ENCODE measurements around the gene BAK1.
"Not testable (repeated sequence)": the region's sequence is repeated elsewhere in the genome, so short reads cannot be mapped to it uniquely, and the experiment has no call there.

Gene BAK1

DNA sequence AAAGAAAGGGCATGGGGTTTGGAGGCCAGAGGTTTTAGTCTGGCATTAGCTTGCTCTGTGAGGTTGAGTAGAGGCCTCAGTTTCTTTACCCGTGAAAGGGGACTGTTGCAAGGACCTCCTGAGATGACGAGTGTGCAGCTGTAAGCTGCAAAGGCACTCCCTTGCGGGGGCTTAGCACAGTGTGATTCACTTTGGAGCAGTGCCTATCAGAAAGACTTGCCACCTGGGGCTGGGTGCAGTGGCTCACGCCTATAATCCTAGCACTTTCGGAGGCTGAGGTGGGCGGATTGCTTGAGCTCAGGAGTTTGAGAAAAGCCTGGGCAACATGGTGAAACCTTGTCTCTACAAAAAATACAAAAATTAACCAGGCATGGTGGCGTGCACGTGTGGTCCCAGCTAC is 7.5 kb upstream of the BAK1 start:
- DNase-seq (ENCODE audit: low read depth, low spot score) = no peak

DNA sequence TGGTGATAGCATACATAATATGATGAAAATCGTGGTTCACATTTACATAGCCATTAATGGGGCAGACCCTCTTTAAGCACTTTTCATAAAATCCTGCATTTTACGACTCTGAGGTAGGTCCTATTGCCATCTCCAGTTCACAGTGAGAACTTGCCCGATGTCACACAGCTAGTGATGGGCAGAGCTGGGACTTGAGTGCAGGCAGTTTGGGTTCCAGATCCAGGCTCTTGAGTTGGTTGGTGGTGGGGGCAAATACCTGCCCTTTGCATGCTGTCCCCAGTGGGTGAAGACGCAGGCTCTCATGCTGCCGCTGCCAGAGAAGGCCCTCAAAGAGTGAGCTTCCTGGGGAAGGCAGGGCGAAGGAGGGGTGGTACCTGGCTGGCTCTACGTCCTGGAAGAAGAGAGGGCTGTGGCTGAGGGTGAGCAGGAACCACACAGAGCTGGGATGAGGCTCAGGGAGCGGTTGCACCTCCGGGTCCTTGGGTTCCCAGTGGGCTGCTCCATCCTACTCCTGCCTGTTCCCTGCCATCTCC is 6.1 kb upstream of the BAK1 start:
- DNase-seq (ENCODE audit: low read depth, low spot score) = no peak

DNA sequence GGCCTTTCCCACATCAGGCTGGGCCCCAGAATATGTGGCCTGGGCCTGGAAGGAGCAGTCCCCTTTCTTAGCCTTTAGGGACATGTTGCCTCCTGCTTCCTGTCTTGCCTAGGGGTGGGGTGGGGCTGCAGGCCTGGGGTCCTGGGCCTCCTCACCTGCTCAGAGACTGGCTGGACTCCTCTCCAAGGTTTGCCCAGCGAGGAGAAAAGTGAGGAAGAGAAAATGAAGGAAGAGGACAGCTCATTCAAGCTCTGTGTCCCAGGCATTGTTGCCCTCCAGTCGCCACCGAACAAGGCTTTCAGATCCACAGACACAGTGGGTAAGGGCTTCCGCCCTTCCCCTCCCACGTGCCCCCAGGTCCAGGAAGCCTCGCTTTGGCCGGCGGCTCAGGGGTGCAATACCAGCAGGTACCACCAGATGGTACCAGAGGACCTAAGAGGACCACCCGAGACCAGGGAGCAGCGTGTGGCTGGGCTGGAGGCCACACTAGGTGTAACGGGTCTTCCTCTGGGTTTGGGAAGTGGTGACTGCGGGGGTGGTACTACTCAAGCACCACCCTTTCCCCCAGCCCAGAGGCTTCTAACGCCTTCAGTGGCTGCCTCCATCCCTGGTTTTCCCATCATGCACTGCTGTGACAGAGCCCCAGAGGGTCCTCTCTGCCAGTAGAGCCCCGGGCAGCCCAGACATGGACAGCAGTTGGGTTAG is 5.5 kb upstream of the BAK1 start:
- peak; percentile 84 for DNase-seq (ENCODE audit: low read depth, low spot score)

DNA sequence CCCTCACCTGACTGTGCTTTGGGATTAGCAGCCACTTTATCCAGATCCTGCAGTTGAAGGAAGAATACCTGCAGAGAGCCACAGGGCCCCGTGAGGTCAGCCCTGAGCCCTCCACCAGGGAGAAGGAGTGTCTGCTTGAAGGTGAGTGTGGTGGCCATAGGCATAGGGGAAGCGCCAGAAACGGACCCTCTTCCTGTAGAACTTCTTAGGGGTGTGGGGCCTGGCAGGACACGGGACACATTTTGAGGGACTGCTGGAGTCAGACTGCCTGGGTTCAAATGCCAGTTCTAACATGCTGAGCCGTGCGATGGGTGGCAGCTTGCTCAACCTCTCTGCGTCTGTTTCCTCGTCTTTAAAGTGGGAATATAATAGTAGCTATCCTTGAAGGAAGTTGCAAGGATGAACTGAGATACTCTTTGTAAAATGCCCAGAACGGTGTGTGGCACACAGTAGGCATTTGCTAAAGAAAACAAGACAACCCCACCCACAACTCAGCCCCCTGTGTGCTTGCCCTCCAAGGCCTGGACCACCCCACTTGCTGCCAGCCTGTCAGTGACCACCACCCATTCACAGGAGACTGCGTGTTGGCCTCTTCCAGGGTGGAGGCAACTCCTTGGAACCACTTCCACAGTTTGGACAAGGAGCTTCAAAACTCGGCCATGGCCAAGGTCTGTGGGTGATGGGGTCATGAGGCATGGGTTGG is 4.8 kb upstream of the BAK1 start:
- no peak for DNase-seq (ENCODE audit: low read depth, low spot score)

DNA sequence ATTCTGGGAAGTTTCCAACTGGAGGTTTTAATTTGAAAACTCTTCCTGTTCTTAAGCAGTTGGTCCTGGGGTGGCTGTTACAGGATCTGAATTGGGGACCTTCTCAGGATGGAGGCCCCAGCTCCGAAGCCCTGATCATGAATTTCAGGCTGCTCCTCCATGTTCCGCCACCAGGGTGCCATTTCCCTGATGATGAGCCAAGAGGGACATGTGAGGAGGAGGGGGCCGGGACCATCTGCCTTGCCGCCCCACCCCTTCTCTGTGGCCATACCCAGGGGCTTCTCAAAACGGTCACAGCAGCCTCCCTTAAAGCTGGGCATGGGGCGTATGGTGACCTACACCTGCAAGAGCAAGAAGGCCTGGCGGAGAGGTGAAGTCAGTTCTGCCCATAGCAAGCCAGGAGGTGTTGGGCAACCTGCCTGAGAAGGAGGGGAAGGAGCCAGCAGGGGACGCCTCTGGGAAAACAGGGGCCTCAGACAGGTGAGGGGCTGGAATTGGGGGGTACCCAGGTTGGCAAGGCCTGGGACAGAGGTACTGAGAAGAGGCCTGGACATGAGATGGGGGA is 3.6 kb upstream of the BAK1 start:
- no peak for DNase-seq (ENCODE audit: low read depth, low spot score)

DNA sequence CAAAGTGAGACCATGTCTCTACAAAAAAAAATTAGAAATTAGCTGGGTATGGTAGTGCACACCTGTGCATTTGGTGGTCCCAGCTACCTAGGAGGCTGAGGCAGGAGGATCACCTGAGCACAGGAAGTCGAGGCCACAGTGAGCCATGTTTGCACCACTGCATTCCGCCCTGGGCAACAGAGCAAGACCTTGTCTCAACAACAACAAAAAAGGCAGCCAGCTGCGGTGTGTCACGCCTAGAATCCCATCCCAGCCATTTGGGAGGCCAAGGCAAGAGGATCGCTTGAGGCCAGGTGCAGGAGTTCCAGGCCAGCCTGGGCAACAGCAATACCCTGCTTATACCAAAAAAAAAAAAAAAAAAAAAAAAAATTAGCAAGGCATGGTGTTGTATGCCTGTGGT is 1.1 kb upstream of the BAK1 start:
- DNase-seq (ENCODE audit: low read depth, low spot score) = no peak

DNA sequence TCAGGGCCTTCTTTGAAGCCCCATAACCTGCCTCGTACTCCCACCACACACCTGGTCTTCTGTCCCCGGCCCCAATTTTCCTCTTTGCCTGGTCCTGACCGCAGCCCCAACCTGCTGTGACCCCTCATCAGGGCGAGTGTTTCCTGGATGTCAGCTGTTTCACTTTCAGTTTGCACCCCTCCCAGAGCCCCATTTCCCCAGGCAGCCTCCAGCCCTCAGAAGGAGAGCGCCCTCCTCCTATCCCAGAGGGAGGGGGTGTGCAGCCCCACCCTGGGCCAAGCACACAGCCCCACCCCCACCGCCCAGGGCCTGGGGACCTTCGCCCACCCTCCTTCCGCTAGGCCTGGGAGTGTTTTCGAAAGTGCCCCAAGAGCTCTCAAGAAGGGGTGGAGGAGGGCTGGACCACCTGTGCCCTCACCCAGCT is 1.5 kb downstream of the BAK1 start:
- DNase-seq (ENCODE audit: low read depth, low spot score) = no peak

DNA sequence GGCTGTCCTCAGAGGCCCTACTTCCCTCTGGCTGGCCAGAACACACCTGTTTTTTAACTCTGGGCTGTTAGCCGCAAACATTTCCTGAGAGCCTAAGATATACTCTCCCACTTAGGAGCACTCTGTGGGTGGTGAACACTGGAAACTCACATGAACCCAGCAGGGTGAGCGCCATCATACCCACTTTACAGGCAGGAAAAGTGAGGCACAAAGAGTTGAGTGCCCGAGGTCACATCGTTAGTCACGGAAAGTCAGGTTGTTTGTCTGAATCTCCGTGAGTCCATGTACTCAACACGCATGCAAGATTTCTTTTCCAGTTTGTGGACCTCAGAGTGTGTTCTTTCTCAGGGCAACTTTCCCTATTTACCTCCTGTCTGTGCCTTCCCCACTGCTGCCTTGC is 1.9 kb downstream of the BAK1 start:
- no peak for DNase-seq (ENCODE audit: low read depth, low spot score)

DNA sequence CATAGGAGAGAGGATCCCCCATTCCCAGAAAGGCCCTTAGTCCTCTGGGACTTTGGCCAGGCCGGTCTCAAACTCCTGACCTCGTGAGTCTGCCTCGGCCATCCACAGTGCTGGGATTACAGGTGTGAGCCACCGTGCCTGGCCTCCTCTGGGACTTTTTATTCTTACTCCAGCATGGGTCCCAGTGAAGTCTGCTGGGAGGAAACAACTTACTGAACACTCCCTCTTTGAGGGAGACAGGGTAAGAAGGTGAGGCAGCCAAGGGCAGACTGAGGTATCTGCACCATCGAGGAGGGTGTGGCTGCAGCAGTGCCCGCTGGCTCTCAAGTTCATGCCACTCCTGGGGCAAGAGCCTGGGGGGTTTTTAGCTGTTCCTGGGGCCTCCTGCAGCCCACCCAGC is 2.4 kb downstream of the BAK1 start:
- no peak for DNase-seq (ENCODE audit: low read depth, low spot score)

DNA sequence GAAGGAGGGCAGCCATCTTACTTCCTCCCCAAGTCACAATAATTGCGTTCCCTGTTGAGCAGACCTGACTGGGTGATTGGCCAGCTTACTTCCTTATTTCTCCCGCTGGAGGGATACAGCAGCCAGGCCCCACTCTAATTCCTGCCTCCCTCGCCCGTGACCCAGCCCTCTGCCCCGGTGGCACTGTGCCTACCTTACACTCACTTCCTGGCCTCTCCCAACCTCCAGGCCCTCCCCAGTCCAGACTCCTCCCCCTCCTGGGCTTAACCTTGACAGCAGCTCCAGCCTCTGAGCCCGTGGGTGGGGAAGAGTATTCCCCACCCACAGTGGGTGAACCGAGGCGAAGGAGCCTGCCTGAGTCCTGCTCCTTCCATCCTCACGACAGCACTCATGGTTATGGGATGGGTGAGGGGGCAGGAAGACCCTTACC is 3.0 kb downstream of the BAK1 start:
- no peak for DNase-seq (ENCODE audit: low read depth, low spot score)

DNA sequence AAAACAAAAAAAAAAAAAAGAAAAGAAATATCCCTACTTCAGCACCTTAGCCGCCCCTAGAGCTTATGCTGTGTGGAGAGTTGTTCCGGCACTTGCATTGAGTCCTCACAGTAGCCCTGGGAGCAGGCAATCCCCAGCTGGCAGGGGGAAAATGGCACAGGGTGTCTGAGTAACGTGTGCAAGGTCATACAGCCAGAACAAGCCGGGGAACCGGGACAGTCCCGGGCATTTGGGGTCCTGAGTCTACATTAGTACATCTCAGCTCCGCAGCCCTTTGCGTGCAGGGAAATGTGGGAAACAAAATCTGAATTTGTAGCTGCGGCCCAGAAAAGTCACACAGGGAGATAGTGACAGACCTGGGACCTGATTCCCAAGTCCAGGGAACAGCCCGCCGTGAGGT is 3.4 kb downstream of the BAK1 start:
- DNase-seq (ENCODE audit: low read depth, low spot score) = no peak

DNA sequence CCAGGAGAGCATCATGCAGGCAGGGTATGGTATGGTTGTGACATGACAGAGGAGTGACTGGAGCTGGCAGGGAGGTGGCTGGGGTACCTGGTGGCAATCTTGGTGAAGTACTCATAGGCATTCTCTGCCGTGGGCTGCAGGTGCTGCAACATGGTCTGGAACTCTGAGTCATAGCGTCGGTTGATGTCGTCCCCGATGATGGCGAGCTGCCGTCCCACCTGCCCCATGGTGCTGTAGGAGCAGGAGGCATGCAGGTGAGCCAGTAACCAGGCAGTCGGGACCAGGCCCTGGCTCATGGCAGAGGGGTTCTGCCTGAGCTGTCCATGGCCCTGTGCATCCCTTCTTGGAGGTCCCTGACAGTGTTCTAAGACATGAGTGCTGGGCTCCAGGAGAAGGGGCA is 4.9 kb downstream of the BAK1 start:
- no peak for DNase-seq (ENCODE audit: low read depth, low spot score)

DNA sequence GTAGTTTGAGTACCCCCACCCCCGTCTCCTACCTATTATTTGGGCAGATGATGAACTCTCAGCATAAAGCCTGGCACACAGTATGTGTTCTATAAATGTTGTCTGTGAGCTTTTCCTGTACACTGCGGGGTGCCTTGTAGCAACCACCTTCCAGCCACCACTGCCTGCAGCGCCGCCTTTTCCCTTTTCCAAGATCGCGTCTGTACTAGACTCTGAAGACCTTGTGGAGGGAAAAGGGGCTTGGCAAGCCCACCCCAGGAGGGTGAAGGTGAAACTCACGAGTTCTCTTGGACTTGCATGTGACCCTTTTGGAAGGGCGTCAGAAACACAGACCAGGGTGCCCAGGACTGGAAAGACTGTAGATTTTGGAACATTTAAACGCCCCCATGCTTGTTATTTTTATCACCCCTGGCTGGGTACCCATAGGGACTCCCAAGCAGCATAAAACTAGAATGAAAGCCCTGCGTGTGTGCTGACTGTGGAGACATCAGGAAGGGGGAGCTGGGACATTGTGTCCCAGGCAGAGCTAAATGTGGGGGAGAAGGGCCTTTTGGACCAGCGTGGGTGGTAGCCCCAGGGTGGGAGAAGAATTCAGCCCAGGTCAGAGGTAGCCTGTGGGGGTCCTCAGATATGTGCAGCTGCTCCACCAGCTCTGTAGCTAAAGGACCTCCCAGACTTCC is 8.3 kb downstream of the BAK1 start:
- DNase-seq (ENCODE audit: low read depth, low spot score) = no peak

DNA sequence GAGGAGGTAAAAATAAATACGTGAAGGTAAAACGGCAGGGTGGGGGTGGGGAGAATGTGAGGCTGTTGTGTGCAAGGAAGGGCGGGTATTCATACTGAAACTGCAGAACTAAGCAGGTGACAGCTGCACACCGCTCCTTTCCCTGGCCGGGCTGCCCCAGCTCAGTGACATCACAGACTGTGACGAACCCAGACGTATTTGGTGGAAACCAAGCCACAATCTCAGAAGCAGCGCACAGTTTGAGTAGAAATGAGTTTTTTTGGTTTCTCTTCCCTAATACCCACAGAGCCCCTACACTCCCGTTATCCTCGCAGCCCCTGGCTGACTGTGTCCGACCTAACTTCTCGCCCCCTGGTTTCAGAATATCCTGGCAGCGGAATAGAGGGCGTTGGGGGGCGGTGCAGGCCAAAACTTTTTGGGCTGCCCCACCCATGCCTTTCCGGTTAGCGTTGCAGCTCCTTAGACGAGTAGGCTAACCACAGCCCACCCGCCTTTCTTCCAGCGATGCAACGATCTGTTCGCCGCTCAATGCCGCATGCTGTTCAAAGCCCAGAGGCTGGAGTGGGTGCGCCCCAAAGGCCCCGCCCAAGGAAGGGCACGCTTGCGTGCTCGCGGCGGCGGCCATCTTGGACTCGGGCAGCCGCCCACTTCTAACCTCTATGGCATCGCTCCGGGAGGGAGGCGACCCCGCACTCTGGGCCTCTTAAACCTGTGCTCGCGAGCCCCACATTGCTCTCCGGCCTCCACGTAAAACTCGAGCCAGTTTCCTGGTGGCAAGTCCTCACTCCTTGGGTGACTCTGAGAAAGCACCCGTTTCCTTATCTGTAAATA is 9.1 kb downstream of the BAK1 start:
- DNase-seq (ENCODE audit: low read depth, low spot score) = peak; percentile 86

DNA sequence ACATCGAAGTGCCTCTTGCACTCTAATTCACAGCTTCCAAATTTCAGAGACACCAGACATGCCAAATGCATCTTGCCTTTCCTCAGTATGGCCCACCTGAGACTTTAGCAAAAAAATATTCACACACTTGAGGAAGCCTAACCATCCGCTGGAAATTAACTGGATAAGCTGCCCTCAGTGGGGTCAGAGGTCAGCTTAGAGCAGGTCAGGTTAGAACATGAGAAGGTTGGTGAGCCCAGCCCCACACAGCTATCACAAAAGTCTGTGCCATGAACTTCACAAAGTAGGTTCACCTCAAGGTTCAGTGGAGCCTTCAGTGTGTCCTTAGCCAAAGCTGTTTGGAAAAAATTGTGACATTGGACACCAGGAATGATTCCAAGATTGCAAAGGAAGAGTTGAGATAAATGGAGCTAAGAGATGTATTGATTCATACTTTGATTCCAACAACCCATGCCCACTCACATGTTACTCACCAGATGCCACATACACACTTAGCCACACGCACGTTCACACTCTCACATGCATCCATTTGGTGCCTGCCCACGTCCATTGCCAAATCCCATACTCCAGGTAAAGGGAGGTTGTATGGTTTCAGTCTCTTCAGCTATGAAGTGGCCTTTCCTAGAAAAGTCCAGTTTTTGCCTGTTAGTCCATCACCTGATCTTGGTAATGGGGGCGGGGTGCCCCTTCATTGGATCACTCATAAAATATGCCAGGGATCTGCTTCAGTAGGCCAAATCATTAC is 11.1 kb downstream of the BAK1 start:
- no peak for DNase-seq (ENCODE audit: low read depth, low spot score)

DNA sequence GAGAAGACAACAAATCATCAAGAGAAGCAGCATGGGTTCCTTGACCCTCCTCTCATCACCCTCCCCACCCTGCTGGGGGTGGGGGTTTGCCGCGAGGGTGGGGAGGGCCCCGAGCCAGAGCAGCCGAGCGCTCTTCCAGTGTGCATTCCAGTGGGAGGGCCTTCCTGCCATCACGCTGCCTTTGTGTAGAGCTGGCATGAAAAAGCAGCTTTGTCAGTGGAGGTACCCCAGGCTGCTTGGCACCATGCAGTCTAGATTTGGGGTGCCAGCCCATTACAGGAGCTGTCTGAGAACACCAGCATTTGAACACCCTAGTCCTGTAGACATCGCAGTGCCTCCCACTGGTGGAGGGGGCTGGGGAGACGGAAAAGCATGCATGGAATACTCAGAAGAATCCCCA is 12.2 kb downstream of the BAK1 start:
- no peak for DNase-seq (ENCODE audit: low read depth, low spot score)

DNA sequence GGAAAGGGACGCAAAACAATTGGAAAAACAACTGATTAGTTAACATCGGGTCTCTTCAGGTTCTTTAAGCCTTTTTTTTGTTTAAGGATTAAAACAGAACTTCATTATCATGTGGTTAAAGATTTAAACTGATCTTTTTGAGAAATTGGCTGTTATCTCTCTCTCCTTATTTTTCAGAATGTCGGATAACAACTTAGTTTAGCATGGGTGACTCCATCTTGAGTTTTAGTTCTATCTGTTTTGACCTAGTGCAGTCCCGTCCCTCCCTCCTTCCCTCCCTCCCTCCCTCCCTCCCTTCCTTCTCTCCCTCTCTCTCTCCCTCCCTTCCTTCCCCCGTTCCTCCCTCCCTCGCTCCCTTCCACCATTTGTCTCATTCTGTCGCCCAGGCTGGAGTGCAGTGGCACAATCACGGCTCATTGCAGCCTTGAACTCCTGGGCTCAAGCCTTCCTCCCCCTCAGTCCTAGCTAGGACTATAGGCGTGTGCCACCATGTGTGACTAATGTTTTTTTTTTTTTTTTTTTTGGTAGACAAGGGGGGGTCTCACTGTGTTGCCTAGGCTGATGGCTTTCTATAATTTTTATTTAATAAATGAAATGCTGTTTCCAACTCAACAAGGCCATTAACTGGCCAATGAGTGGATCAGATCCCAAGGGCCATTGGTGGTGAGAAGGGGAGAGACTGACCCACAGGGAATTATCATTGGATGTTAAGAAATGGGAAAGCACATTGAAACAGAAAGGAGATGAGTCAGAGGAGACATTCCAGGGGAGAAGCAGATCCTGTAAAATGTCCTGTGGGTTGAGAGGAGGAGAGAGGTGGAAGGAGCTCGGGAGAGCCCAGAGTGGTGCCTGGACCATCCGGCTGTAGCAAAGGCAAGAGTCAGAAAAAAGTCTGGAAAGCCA is 13.6 kb downstream of the BAK1 start:
- peak; percentile 42 for DNase-seq (ENCODE audit: low read depth, low spot score)

DNA sequence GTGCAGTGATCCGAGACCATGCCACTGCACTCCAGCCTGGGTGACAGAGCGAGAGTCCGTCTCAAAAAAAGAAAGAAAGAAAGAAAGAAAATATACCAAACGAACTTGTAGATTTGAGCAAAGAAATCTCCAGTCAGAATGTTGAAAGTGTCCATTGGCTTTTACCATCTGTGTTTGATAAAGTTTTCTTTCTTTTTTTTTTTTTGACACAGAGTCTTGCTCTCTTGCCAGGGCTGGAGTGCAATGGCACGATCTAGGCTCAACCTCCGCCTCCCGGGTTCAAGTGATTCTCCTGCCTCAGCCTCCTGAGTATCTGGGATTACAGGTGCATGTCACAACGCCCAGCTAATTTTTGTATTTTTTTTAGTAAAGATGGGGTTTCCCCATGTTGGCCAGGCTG is 21.3 kb downstream of the BAK1 start:
- no peak for DNase-seq (ENCODE audit: low read depth, low spot score)

DNA sequence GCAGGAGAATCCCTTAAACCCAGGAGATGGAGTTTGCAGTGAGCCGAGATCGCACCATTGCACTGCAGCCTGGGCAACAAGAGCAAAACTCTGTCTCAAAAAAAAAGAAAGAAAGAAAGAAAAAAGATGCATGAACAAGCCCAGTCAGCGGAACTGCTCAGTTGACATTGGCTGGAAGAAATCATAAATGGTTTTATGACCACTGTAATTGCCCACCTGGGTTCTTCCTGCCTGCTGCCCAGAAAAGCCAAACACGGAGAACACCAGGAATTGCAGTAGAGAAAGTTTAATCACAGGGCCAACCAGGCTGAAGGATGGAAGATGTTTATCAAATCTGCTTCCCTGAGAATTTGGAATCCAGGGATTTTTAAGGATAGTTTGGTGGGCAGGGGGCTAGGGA is 22.7 kb downstream of the BAK1 start:
- DNase-seq (ENCODE audit: low read depth, low spot score) = no peak

DNA sequence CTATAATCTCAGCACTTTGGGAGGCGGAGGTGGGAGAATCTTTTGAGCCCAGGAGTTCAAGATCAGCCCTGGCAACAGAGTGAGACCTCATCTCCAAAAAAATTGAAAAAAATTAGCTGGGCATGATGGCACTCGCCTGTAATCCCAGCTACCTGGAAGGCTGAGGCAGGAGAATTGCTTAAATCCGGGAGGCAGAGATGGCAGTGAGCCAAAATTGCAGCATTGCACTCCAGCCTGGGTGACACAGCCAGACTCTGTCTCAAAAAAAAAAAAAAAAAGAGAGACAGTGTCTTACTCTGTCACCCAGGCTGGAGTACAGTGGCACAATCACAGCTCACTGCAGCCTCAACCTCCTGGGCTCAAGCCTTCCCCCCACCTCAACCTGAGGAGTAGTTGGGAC is 27.2 kb downstream of the BAK1 start:
- not testable (repeated sequence) for DNase-seq (ENCODE audit: low read depth, low spot score)
